GM23248 (cell line): ENCODE results near the gene IFFO2.

ENCODE experiments used
- EZH2 ChIP-seq: fragments of 200-600 bp; sonication (generic); IDR thresholded peaks from 2 replicates; pipeline ENCODE4 v1.6.1; 2018; ENCODE audit warnings: antibody characterized with exemption, mild to moderate bottlenecking; ENCODE audit not compliant: insufficient read depth, poor library complexity, severe bottlenecking
- EZH2phosphoT487 ChIP-seq: fragments of 200-600 bp; sonication (generic); IDR thresholded peaks from 2 replicates; pipeline ENCODE4 v1.6.1; 2018; ENCODE audit warnings: antibody characterized with exemption, moderate library complexity, mild to moderate bottlenecking, low read depth; ENCODE audit not compliant: insufficient read depth

- TF ChIP-seq EZH2: no peak
- no peak for TF ChIP-seq EZH2phosphoT487
Measured at GRCh38 chr1:18989896-18990295, 33.4 kb upstream of the IFFO2 start.
